Measurements from ENCODE around the gene CEP72. TPM values are rescaled to one million over a fixed set of nuclear protein-coding genes. Genes with fewer than 3 reads are reported as not detected.

Gene CEP72
- total RNA-seq, 1 donor from 2014 or later, result 7.6 TPM

GRCh38 chr5:645421-645820, 33.3 kb downstream of the CEP72 start:
- H3K4me1 Mint-ChIP-seq (ENCODE audit: unreplicated experiment), result peaks cover 7% of the 10 kb centered on the region
- no peaks in the 10 kb centered on the region for H3K9me3 Mint-ChIP-seq (ENCODE audit: unreplicated experiment)
- H3K36me3 Mint-ChIP-seq (ENCODE audit: unreplicated experiment), result peaks cover 4% of the 10 kb centered on the region
- no peak overlapping the region for H3K27ac Mint-ChIP-seq (ENCODE audit: unreplicated experiment)
- no peaks in the 10 kb centered on the region for H3K27me3 Mint-ChIP-seq (ENCODE audit: unreplicated experiment)
- no peak overlapping the region for H3K4me3 Mint-ChIP-seq (ENCODE audit: unreplicated experiment)
- TF ChIP-seq, protein P1, sequence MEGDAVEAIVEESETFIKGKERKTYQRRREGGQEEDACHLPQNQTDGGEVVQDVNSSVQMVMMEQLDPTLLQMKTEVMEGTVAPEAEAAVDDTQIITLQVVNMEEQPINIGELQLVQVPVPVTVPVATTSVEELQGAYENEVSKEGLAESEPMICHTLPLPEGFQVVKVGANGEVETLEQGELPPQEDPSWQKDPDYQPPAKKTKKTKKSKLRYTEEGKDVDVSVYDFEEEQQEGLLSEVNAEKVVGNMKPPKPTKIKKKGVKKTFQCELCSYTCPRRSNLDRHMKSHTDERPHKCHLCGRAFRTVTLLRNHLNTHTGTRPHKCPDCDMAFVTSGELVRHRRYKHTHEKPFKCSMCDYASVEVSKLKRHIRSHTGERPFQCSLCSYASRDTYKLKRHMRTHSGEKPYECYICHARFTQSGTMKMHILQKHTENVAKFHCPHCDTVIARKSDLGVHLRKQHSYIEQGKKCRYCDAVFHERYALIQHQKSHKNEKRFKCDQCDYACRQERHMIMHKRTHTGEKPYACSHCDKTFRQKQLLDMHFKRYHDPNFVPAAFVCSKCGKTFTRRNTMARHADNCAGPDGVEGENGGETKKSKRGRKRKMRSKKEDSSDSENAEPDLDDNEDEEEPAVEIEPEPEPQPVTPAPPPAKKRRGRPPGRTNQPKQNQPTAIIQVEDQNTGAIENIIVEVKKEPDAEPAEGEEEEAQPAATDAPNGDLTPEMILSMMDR (IDR thresholded peaks at IDR 0.05), result no peak
- no peak for DNase-seq (ENCODE audit: extremely low spot score, unreplicated experiment)

DNA sequence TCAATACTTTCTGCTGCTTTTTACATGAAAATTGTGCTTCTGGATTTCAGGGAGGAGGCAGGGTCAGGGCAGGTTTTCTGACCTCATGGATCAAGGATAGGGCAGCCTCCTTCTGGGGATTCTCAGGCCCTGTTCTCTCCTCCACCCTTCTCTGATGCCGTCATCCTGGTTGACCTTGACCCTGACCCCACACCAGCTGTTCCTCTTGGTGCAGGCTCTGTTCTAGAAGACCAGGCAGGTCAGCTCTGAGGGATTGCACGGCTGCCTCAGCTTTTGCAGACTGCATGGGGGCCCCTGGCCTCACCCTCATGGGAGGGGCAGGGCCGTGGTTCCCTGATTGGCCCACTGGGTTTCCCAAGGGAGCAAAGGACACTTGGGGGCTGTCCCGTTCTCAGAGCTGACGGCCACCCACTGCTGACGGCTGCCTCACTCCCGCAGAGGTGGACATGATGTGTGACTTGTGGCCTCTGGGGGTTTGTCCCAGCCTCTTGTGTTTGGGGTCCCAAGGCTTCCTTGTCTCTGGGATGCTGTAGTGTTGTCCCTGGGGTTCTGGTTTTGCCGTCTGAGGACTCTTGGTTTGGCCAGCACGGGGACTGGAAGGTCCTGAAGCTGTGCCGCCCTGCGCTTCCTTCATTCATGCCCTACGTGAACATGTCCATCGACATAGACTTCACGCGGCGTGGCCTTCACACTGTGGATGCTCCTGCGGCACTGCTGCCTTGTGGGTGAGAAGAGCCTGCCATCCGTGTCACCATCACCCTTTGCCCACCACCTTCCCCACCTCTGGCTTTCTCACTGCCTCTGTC, 34.5 kb downstream of the CEP72 start:
- DNase-seq (ENCODE audit: extremely low spot score, unreplicated experiment), result no peak
- Mint-ChIP-seq H3K27ac (ENCODE audit: unreplicated experiment) (no peak overlapping the region), H3K27me3 (ENCODE audit: unreplicated experiment) (no peaks in the 10 kb centered on the region)

GRCh38 chr5:647311-647710, 35.2 kb downstream of the CEP72 start:
- TF ChIP-seq, protein P1 (IDR thresholded peaks at IDR 0.05), result no peak
- DNase-seq (ENCODE audit: extremely low spot score, unreplicated experiment), result no peak
- Mint-ChIP-seq H3K27me3 (ENCODE audit: unreplicated experiment) (no peaks in the 10 kb centered on the region), H3K4me3 (ENCODE audit: unreplicated experiment) (no peak overlapping the region), H3K27ac (ENCODE audit: unreplicated experiment) (no peak overlapping the region), H3K36me3 (ENCODE audit: unreplicated experiment) (peaks cover 4% of the 10 kb centered on the region), H3K4me1 (ENCODE audit: unreplicated experiment) (peaks cover 7% of the 10 kb centered on the region), H3K9me3 (ENCODE audit: unreplicated experiment) (no peaks in the 10 kb centered on the region)

More for the DNA sequence above, 34.5 kb downstream of the CEP72 start:
- peaks cover 7% of the 10 kb centered on the region for H3K4me1 Mint-ChIP-seq (ENCODE audit: unreplicated experiment)
- peaks cover 4% of the 10 kb centered on the region for H3K36me3 Mint-ChIP-seq (ENCODE audit: unreplicated experiment)
- H3K9me3 Mint-ChIP-seq (ENCODE audit: unreplicated experiment), result no peaks in the 10 kb centered on the region
- TF ChIP-seq, protein P1 (IDR thresholded peaks at IDR 0.05), result no peak
- no peak overlapping the region for H3K4me3 Mint-ChIP-seq (ENCODE audit: unreplicated experiment)

DNA sequence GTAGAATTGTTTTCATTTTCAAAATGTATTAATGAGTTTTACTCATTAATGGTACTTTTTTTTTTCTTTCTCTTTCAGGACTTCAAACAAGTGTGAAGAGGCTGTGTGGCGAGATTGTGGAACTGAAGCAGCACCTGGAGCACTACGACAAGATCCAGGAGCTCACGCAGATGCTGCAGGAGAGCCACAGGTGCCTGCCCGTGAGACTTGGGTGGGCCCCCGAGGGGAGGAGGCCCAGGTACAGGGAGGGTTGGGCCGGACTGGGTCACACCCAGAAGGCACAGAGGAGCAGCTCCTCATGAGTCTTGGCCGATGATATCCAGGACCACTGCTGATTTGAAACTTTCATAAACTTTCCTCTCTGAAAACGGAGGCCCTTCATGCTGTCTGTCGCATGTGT, 35.6 kb downstream of the CEP72 start:
- no peak for DNase-seq (ENCODE audit: extremely low spot score, unreplicated experiment)
- Mint-ChIP-seq H3K36me3 (ENCODE audit: unreplicated experiment) (peaks cover 4% of the 10 kb centered on the region), H3K4me3 (ENCODE audit: unreplicated experiment) (no peak overlapping the region)

More for the DNA sequence above, 35.6 kb downstream of the CEP72 start:
- TF ChIP-seq, protein P1 (IDR thresholded peaks at IDR 0.05), result no peak
- no peaks in the 10 kb centered on the region for H3K9me3 Mint-ChIP-seq (ENCODE audit: unreplicated experiment)
- H3K27me3 Mint-ChIP-seq (ENCODE audit: unreplicated experiment), result no peaks in the 10 kb centered on the region
- H3K4me1 Mint-ChIP-seq (ENCODE audit: unreplicated experiment), result peaks cover 7% of the 10 kb centered on the region
- no peak overlapping the region for H3K27ac Mint-ChIP-seq (ENCODE audit: unreplicated experiment)

Measured in osteocyte (in vitro differentiated cells).